H1 (cell line): ENCODE measurements around the gene YIF1A. TPM values are rescaled to one million over a fixed set of nuclear protein-coding genes. Genes with fewer than 3 reads are reported as not detected.

ENCODE experiments used
- CTCF ChIA-PET: fragments of 300-600 bp; sonication (Branson Sonifier 250); formaldehyde crosslinking; loops from one replicate; lab custom pipeline; 2021; ENCODE audit not compliant: partially characterized antibody; lab: Charles Lee
- POLR2A ChIA-PET: fragments of 300-600 bp; sonication (Branson Sonifier 250); formaldehyde crosslinking; loops from one replicate; lab custom pipeline; 2021; ENCODE audit warnings: inconsistent platforms; ENCODE audit not compliant: partially characterized antibody; lab: Charles Lee
- DNase-seq, 2 experiments: peaks; one replicate each; pipeline versions ENCODE4 v3.0.0 to v3.0.0-alpha.2; 2010 to 2022; ENCODE audit warnings: low spot score in 2 of 2, low read depth in 1 of 2, mixed read lengths in 1 of 2
- FAIRE-seq: peaks from 2 replicates; lab custom pipeline; 2011; peaks lifted over from hg19 to GRCh38; lab: Jason Lieb, UNC
- H2AFZ ChIP-seq: 2 replicates; pipeline ENCODE4 v1.8.1; 2012; ENCODE audit warnings: low read length, inconsistent platforms
- H2AK5ac ChIP-seq: 2 replicates; pipeline ENCODE4 v1.6.1; 2013; ENCODE audit warnings: low read depth, low read length
- H2BK120ac ChIP-seq: replicated peaks from 2 replicates; pipeline ENCODE3; 2013; ENCODE audit warnings: low read depth, low read length, inconsistent platforms
- H2BK12ac ChIP-seq: 2 replicates; pipeline ENCODE4 v1.6.1; 2013; ENCODE audit warnings: low read depth, low read length
- H2BK15ac ChIP-seq: 2 replicates; pipeline ENCODE4 v1.6.1; 2013; ENCODE audit warnings: low read length
- H2BK20ac ChIP-seq: 2 replicates; pipeline ENCODE4 v1.6.1; 2013; ENCODE audit warnings: low read length
- H2BK5ac ChIP-seq: 2 replicates; pipeline ENCODE4 v1.6.1; 2013; ENCODE audit warnings: low read depth, low read length
- H3K14ac ChIP-seq: 2 replicates; pipeline ENCODE4 v1.6.1; 2013; ENCODE audit warnings: inconsistent platforms; ENCODE audit not compliant: insufficient read length
- H3K18ac ChIP-seq: 2 replicates; pipeline ENCODE4 v1.6.1; 2013; ENCODE audit warnings: low read length; ENCODE audit errors: extremely low read depth
- H3K23ac ChIP-seq: 2 replicates; pipeline ENCODE4 v1.6.1; 2013; ENCODE audit warnings: inconsistent platforms; ENCODE audit not compliant: insufficient read length
- H3K23me2 ChIP-seq: 2 replicates; pipeline ENCODE4 v1.6.1; 2013; ENCODE audit warnings: low read depth, low read length
- H3K27ac ChIP-seq: 2 replicates; pipeline ENCODE4 v1.6.1; 2011; ENCODE audit warnings: low read depth, low read length, inconsistent platforms
- H3K27me3 ChIP-seq, 4 experiments: replicated peaks in 1 of 4; 1 replicate in 1 of 4; 2 replicates in 3 of 4; pipeline versions ENCODE4 v1.6.1 to v1.8.1; 2011 to 2013; ENCODE audit warnings: low read length in 3 of 4, mild to moderate bottlenecking in 3 of 4, inconsistent platforms in 2 of 4, mixed read lengths in 2 of 4, moderate library complexity in 1 of 4; ENCODE audit not compliant: control insufficient read depth in 3 of 4, insufficient read depth in 3 of 4; ENCODE audit errors: extremely low read depth in 1 of 4
- H3K36me3 ChIP-seq, 4 experiments: 2 replicates each; pipeline versions ENCODE4 v1.6.1 to v1.8.1; 2011 to 2013; ENCODE audit warnings: mild to moderate bottlenecking in 4 of 4, low read length in 3 of 4, moderate library complexity in 2 of 4, control low read depth in 1 of 4, inconsistent platforms in 1 of 4; ENCODE audit not compliant: insufficient read depth in 4 of 4, control insufficient read depth in 2 of 4
- H3K4ac ChIP-seq: replicated peaks from 2 replicates; pipeline ENCODE3; 2013; ENCODE audit warnings: low read length, low read depth, mixed read lengths, inconsistent platforms; ENCODE audit not compliant: insufficient read length
- H3K4me1 ChIP-seq, 4 experiments: replicated peaks in 1 of 4; 1 replicate in 1 of 4; 2 replicates in 3 of 4; pipeline versions ENCODE4 v1.6.1 to v1.8.1; 2011 to 2013; ENCODE audit warnings: low read length in 3 of 4, inconsistent platforms in 2 of 4, mixed read lengths in 1 of 4; ENCODE audit not compliant: insufficient read depth in 4 of 4, control insufficient read depth in 3 of 4
- H3K4me2 ChIP-seq, 2 experiments: 2 replicates each; pipeline versions ENCODE4 v1.6.1 to v1.8.1; 2011 to 2013; ENCODE audit warnings: low read depth in 2 of 2, low read length in 2 of 2, control low read depth in 1 of 2, inconsistent platforms in 1 of 2, mild to moderate bottlenecking in 1 of 2; ENCODE audit not compliant: insufficient read depth in 1 of 2
- H3K4me3 ChIP-seq, 4 experiments: fragments of 200-600, 300-600 bp in 1 of 4; sonication (generic), shearing (Covaris generic), sonication (Bioruptor Twin) in 1 of 4; 2 replicates each; pipeline versions ENCODE4 v1.5.1 to v1.8.1; 2011 to 2016; ENCODE audit warnings: low read length in 4 of 4, low read depth in 3 of 4, control low read depth in 2 of 4, inconsistent platforms in 2 of 4, mild to moderate bottlenecking in 2 of 4, mixed read lengths in 1 of 4, moderate library complexity in 1 of 4; ENCODE audit not compliant: insufficient read depth in 2 of 4; ENCODE audit errors: extremely low read depth in 1 of 4
- H3K56ac ChIP-seq: replicated peaks from 2 replicates; pipeline ENCODE3; 2013; ENCODE audit warnings: low read depth, mild to moderate bottlenecking, mixed read lengths, low read length, inconsistent platforms; ENCODE audit not compliant: insufficient read length
- H3K79me1 ChIP-seq: 2 replicates; pipeline ENCODE4 v1.6.1; 2013; ENCODE audit warnings: low read depth, low read length, control low read depth
- H3K79me2 ChIP-seq, 2 experiments: 2 replicates each; pipeline versions ENCODE4 v1.6.1 to v1.8.1; 2012 to 2013; ENCODE audit warnings: low read length in 2 of 2, mild to moderate bottlenecking in 2 of 2, inconsistent platforms in 1 of 2; ENCODE audit not compliant: insufficient read depth in 2 of 2, control insufficient read depth in 1 of 2
- H3K9ac ChIP-seq, 4 experiments: replicated peaks in 1 of 4; 1 replicate in 1 of 4; 2 replicates in 3 of 4; pipeline versions ENCODE4 v1.6.1 to v1.8.1; 2011 to 2013; ENCODE audit warnings: low read depth in 3 of 4, low read length in 3 of 4, control low read depth in 2 of 4, mild to moderate bottlenecking in 2 of 4, moderate library complexity in 2 of 4, inconsistent platforms in 1 of 4; ENCODE audit errors: extremely low read depth in 1 of 4
- H3K9me3 ChIP-seq, 2 experiments: 2 replicates each; pipeline versions ENCODE4 v1.6.1 to v1.8.1; 2012 to 2013; ENCODE audit warnings: mild to moderate bottlenecking in 2 of 2, moderate library complexity in 2 of 2, control low read depth in 1 of 2, inconsistent platforms in 1 of 2, low read depth in 1 of 2, low read length in 1 of 2, mixed read lengths in 1 of 2; ENCODE audit not compliant: insufficient read depth in 2 of 2
- H4K20me1 ChIP-seq, 2 experiments: replicated peaks in 1 of 2; 2 replicates each; pipeline versions ENCODE3 to v1.8.1; 2011 to 2013; ENCODE audit warnings: inconsistent platforms in 2 of 2, low read length in 2 of 2, mild to moderate bottlenecking in 1 of 2; ENCODE audit not compliant: insufficient read depth in 2 of 2, control insufficient read depth in 1 of 2
- H4K5ac ChIP-seq: 2 replicates; pipeline ENCODE4 v1.6.1; 2013; ENCODE audit warnings: low read length, low read depth, mixed read lengths, inconsistent platforms; ENCODE audit not compliant: insufficient read length
- H4K8ac ChIP-seq: 2 replicates; pipeline ENCODE4 v1.8.0; 2013; ENCODE audit warnings: mild to moderate bottlenecking, moderate library complexity, low read length, inconsistent platforms; ENCODE audit not compliant: insufficient read depth; ENCODE audit errors: extremely low read depth
- H4K91ac ChIP-seq: replicated peaks from 2 replicates; pipeline ENCODE3; 2013; ENCODE audit warnings: low read length, mixed read lengths, inconsistent platforms; ENCODE audit not compliant: insufficient read length
- EGR1 ChIP-seq: IDR thresholded peaks from 2 replicates; pipeline ENCODE4 v1.6.1; 2011; ENCODE audit warnings: low read depth, low read length, borderline replicate concordance
- JUN ChIP-seq: IDR thresholded peaks from 2 replicates; pipeline ENCODE4 v1.6.1; 2011; ENCODE audit warnings: low read depth, mild to moderate bottlenecking, improper control_type of control experiment, low read length
- KDM5A ChIP-seq: fragments of 200-600 bp; IDR thresholded peaks from 2 replicates; pipeline ENCODE4 v1.7.1; 2012; ENCODE audit warnings: mild to moderate bottlenecking, low read length, inconsistent platforms, mixed read lengths
- MAFK ChIP-seq: IDR thresholded peaks from 2 replicates; pipeline ENCODE4 v1.6.1; 2012; ENCODE audit warnings: low read depth, mild to moderate bottlenecking, improper control_type of control experiment, low read length
- RAD21 ChIP-seq, 2 experiments: IDR thresholded peaks in 1 of 2; conservative IDR thresholded peaks in 1 of 2; 2 replicates each; pipeline ENCODE4 v1.6.1; 2011; ENCODE audit warnings: low read depth in 2 of 2, low read length in 2 of 2, improper control_type of control experiment in 1 of 2, inconsistent platforms in 1 of 2, mild to moderate bottlenecking in 1 of 2, moderate library complexity in 1 of 2
- SAP30 ChIP-seq: fragments of 300-600 bp; sonication (generic); IDR thresholded peaks from 2 replicates; pipeline ENCODE4 v1.7.1; 2012; ENCODE audit warnings: low read length, moderate library complexity, mild to moderate bottlenecking, inconsistent platforms; ENCODE audit not compliant: insufficient read depth, insufficient replicate concordance
- SIRT6 ChIP-seq: IDR thresholded peaks from one replicate; pipeline ENCODE4 v1.7.1; 2012; ENCODE audit warnings: low read length, inconsistent platforms
- TCF12 ChIP-seq: IDR thresholded peaks from 2 replicates; pipeline ENCODE4 v1.6.1; 2011; ENCODE audit warnings: low read depth, mild to moderate bottlenecking, low read length
- YY1 ChIP-seq: IDR thresholded peaks from 2 replicates; pipeline ENCODE4 v1.6.1; 2011; ENCODE audit warnings: low read depth, mild to moderate bottlenecking, low read length
- WGBS, 2 experiments: shearing (Covaris generic) in 1 of 2; methylation state at CpG; one replicate each; pipeline versions ENCODE4 v1.1.6 to v1.1.7; 2013 to 2015; ENCODE audit warnings: low lambda C conversion rate in 2 of 2, mixed read lengths in 2 of 2, inconsistent platforms in 1 of 2, low coverage in 1 of 2, missing lambda C conversion rate in 1 of 2; ENCODE audit not compliant: insufficient replicate concordance in 2 of 2, insufficient coverage in 1 of 2, insufficient read length in 1 of 2; ENCODE audit errors: extremely low coverage in 1 of 2, missing lambda C conversion rate in 1 of 2; 5-methylcytosine and 5-hydroxymethylcytosine counted together
- polyA plus RNA-seq, 7 experiments: library from polyadenylated mRNA; depleted of rRNA in 3 of 7; stranded (reverse) in 5 of 7; unstranded in 2 of 7; fragments of >200 nt in 5 of 7; fragments of 200-250 nt in 2 of 7; gene quantifications; 1 replicate in 5 of 7; 2 replicates in 1 of 7; 4 replicates in 1 of 7; pipeline versions ENCODE4 v1.2.1 to v1.2.3, GENCODE V29; 2011 to 2013; ENCODE audit warnings: missing spikeins in 2 of 7, mixed read lengths in 2 of 7
- total RNA-seq: library from RNA; stranded (reverse); fragmentation: NEBNext Ultra II Directional; extraction: Animal tissue kit (Norgen Biotek cat#: 25700); gene quantifications from 2 replicates; pipeline ENCODE4 v1.2.1, GENCODE V29; 2021
- TF ChIP-seq, protein P1 (sequence below): IDR thresholded peaks from 2 replicates; pipeline ENCODE4 v1.6.1; 2011; ENCODE audit warnings: low read length, improper control_type of control experiment

The YIF1A gene
- total and polyA plus RNA-seq, 2 of the 8 experiments (the other 6 are each of a cell fraction or from before 2014, with no cell fraction given) = 70.1 to 178 TPM

GRCh38 chr11:66247801-66248200 is 41.1 kb downstream of the YIF1A start:
- H4K91ac ChIP-seq = no peak overlapping the region
- CTCF ChIA-PET = interaction anchor here (0.8 to 2.5 kb wide), 2 partner anchors 9 to 25 kb away, joined by 3 to 13 read pairs; no protein-coding TSS in a partner anchor
- H3K14ac ChIP-seq = no peak overlapping the region
- no peaks in the 10 kb centered on the region for H3K23me2 ChIP-seq
- no peak overlapping the region for H2BK120ac ChIP-seq
- no peak overlapping the region for H3K4ac ChIP-seq
- WGBS, 2 experiments = 88% methylated on average over 3 of the region's 3 CpGs; no CpG with 5 or more reads in 1 of the 2 experiments
- H3K9me3 ChIP-seq = no peaks in the 10 kb centered on the region
- no peak overlapping the region for H3K18ac ChIP-seq
- no peaks in the 10 kb centered on the region for H3K36me3 ChIP-seq
- no peaks in the 10 kb centered on the region for H3K79me1 ChIP-seq
- H3K4me3 ChIP-seq = no peak overlapping the region
- H3K27me3 ChIP-seq = no peaks in the 10 kb centered on the region
- H2BK15ac ChIP-seq = no peak overlapping the region
- TF ChIP-seq JUN = no peak
- TF ChIP-seq KDM5A = no peak
- no peak for TF ChIP-seq SIRT6
- no peak for TF ChIP-seq MAFK
- TF ChIP-seq RAD21 (IDR thresholded peaks at IDR 0.05 in 1 of 2, conservative IDR thresholded peaks at IDR 0.05 in 1 of 2; ENCODE audit: low read depth in 2 of 2, low read length in 2 of 2) = no peak
- TF ChIP-seq SAP30 = no peak
- TF ChIP-seq YY1 = no peak
- TF ChIP-seq TCF12 = no peak
- TF ChIP-seq, protein P1, sequence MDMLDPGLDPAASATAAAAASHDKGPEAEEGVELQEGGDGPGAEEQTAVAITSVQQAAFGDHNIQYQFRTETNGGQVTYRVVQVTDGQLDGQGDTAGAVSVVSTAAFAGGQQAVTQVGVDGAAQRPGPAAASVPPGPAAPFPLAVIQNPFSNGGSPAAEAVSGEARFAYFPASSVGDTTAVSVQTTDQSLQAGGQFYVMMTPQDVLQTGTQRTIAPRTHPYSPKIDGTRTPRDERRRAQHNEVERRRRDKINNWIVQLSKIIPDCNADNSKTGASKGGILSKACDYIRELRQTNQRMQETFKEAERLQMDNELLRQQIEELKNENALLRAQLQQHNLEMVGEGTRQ = no peak
- no peak for TF ChIP-seq EGR1
- TF ChIP-seq, all 59 proteins: peak for 0
- no peak overlapping the region for H2AFZ ChIP-seq
- no peak overlapping the region for H3K23ac ChIP-seq
- H2AK5ac ChIP-seq = no peak overlapping the region
- H3K4me2 ChIP-seq = no peak overlapping the region
- POLR2A ChIA-PET = interaction anchor here (1.6 to 1.8 kb wide), 2 partner anchors 12 to 35 kb away, joined by 3 to 4 read pairs; no protein-coding TSS in a partner anchor
- no peak overlapping the region for H2BK5ac ChIP-seq
- no peak overlapping the region for H3K56ac ChIP-seq
- no peak overlapping the region for H4K5ac ChIP-seq
- DNase-seq = no peak
- no peak overlapping the region for H3K27ac ChIP-seq
- H3K4me1 ChIP-seq = no peaks in the 10 kb centered on the region
- H3K9ac ChIP-seq = no peak overlapping the region
- no peak overlapping the region for H4K8ac ChIP-seq
- H4K20me1 ChIP-seq = peaks cover 0 to 7% of the 10 kb centered on the region in 2 experiments
- no peak for FAIRE-seq
- H3K79me2 ChIP-seq = no peaks in the 10 kb centered on the region
- no peak overlapping the region for H2BK12ac ChIP-seq
- no peak overlapping the region for H2BK20ac ChIP-seq
